Small intestine (tissue), 7 donors: Measurements from ENCODE around the gene LRRC3C. TPM values are rescaled to one million over a fixed set of nuclear protein-coding genes. Genes with fewer than 3 reads are reported as not detected.

Source experiments
- DNase-seq, 2 donors: peaks; one replicate each; pipeline versions ENCODE4 v3.0.0 to v3.0.0-alpha.2; 2013
- FAIRE-seq: peaks from 2 replicates; lab custom pipeline; 2012; peaks lifted over from hg19 to GRCh38; lab: Jason Lieb, UNC
- H3K27ac ChIP-seq, 3 donors: one replicate each; pipeline ENCODE4 v1.5.1; 2013; ENCODE audit warnings: low read length in 2 of 3, mild to moderate bottlenecking in 2 of 3, control low read depth in 1 of 3, inconsistent platforms in 1 of 3, low read depth in 1 of 3, moderate library complexity in 1 of 3
- H3K27me3 ChIP-seq, 3 donors: one replicate each; pipeline ENCODE4 v1.6.1; 2013; ENCODE audit warnings: low read length in 3 of 3, inconsistent platforms in 1 of 3; ENCODE audit not compliant: control insufficient read depth in 3 of 3, insufficient read depth in 3 of 3
- H3K36me3 ChIP-seq, 3 donors: one replicate each; pipeline ENCODE4 v1.6.1; 2013; ENCODE audit warnings: low read length in 3 of 3, inconsistent platforms in 1 of 3, low read depth in 1 of 3, mild to moderate bottlenecking in 1 of 3, moderate library complexity in 1 of 3; ENCODE audit not compliant: control insufficient read depth in 3 of 3, insufficient read depth in 2 of 3
- H3K4me1 ChIP-seq, 3 donors: one replicate each; pipeline ENCODE4 v1.6.1; 2013; ENCODE audit warnings: low read length in 2 of 3, inconsistent platforms in 1 of 3, low read depth in 1 of 3, mild to moderate bottlenecking in 1 of 3, moderate library complexity in 1 of 3; ENCODE audit not compliant: control insufficient read depth in 3 of 3, insufficient read depth in 2 of 3
- H3K4me3 ChIP-seq, 3 donors: one replicate each; pipeline ENCODE4 v1.5.1; 2013; ENCODE audit warnings: low read length in 3 of 3, control low read depth in 1 of 3, inconsistent platforms in 1 of 3, low read depth in 1 of 3, mild to moderate bottlenecking in 1 of 3, moderate library complexity in 1 of 3
- H3K9me3 ChIP-seq, 2 donors: one replicate each; pipeline ENCODE4 v1.6.1; 2013; ENCODE audit warnings: low read depth in 1 of 2, low read length in 1 of 2; ENCODE audit not compliant: control insufficient read depth in 2 of 2, insufficient read depth in 1 of 2
- WGBS, 3 donors: extraction: QIAGEN DNeasy Blood & Tissue Kit; methylation state at CpG; one replicate each; pipeline ENCODE4 v1.1.7; 2013; 5-methylcytosine and 5-hydroxymethylcytosine counted together
- polyA plus RNA-seq, 4 donors: library from polyadenylated mRNA; stranded (reverse) in 3 of 4; unstranded in 1 of 4; fragments of 200-250 nt in 3 of 4; fragments of 120-200 nt in 1 of 4; gene quantifications; one replicate each; pipeline versions ENCODE4 v1.2.1 to v1.2.3, GENCODE V29; 2013
- donor health status: healthy with polysubstance abuse.
- donor health status: control.
- donor health status: control.
- donor health status: Bipolar disorder and iron deficiency.
- donor health status: healthy.

Gene LRRC3C
- polyA plus RNA-seq, 4 donors: 0.10 TPM; not detected in 3

DNA sequence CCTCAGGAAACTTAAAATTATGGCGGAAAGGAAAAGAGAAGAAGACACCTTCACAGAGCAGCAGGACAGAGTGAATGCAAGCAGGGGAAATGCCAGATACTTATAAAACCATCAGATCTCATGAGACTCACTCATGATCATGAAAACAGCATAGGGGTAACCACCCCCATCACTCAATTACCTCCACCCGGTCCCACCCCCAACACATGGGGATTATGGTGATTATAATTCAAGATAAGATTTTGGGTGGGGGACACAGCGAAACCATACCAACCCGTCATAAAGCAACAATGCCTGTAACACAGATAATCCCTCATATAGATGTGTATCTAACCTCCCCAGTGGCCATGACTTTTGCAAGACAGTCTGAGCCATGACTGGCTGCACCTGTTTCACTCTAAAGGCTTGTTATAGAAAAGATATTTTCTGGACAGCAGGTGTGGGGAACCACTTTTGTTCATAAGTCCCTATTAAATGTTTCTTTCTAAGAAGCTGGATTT lies 28.2 kb downstream of the LRRC3C start:
- Histone ChIP-seq H3K27ac (no peak overlapping the region), H3K4me1 (peaks cover 0 to 15% (median 3%) of the 10 kb centered on the region in 3 donors), H3K27me3 (no peaks in the 10 kb centered on the region), H3K4me3 (no peak overlapping the region), H3K9me3 (no peaks in the 10 kb centered on the region), H3K36me3 (no peaks in the 10 kb centered on the region)
- 44 to 69% (median 66%) methylated on average over 4 of the region's 4 CpGs for WGBS, 3 donors
- DNase-seq: no peak
- no peak for FAIRE-seq

- WGBS, 3 donors: 41 to 56% (median 43%) methylated on average over 6 to 8 of the region's 8 CpGs
- Histone ChIP-seq H3K36me3 (no peaks in the 10 kb centered on the region), H3K4me3 (no peak overlapping the region), H3K4me1 (peaks cover 0 to 6% (median 3%) of the 10 kb centered on the region in 3 donors), H3K9me3 (no peaks in the 10 kb centered on the region), H3K27me3 (no peaks in the 10 kb centered on the region), H3K27ac (no peak overlapping the region)
- FAIRE-seq: no peak
- peak in 1 of 2 donors; percentile 35 for DNase-seq
Measured at GRCh38 chr17:39960524-39961041, 33.1 kb downstream of the LRRC3C start.

GRCh38 chr17:39962642-39963220 lies 35.2 kb downstream of the LRRC3C start, which contains the start of gene GSDMA:
GSDMA (plus strand) TSS chr17:39963004; CDS start chr17:39965688, 2,684 bp downstream.
- Histone ChIP-seq H3K9me3 (no peaks in the 10 kb centered on the region), H3K27me3 (peaks cover 0 to 3% (median 0%) of the 10 kb centered on the region in 3 donors), H3K4me3 (no peak within 1 kb of the TSS), H3K27ac (peak within 1 kb of the TSS in 1 of 3 donors; percentile 1), H3K4me1 (peaks cover 0 to 6% (median 3%) of the 10 kb centered on the region in 3 donors), H3K36me3 (no peaks in the 10 kb centered on the region)
- FAIRE-seq: no peak
- no peak for DNase-seq
- 47 to 56% (median 52%) methylated on average over 6 of the region's 6 CpGs for WGBS, 3 donors

DNA sequence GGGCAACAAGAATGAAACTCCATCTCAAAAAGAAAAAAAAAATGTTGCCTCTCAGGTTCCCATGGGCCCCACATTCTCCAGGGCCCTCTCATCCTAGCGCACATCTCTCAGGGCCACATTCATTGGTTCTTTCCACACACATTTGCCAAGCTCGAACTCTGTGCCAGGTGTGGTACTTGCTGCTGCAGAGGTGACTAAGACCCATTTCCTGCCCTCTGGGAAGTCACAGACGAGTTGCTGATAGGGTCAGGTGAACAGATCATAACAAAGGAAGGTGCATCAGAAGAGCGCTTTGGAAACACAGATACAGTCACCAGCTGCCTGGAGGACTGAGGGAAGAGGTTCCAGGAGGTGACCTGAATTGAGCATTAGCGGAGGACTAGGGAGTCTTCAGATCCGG lies 36.3 kb downstream of the LRRC3C start:
- H3K27ac ChIP-seq: no peak overlapping the region
- 27 to 54% (median 34%) methylated on average over 6 of the region's 6 CpGs for WGBS, 3 donors
- H3K36me3 ChIP-seq: no peaks in the 10 kb centered on the region
- DNase-seq: peak in 1 of 2 donors; percentile 50
- peaks cover 0 to 11% (median 3%) of the 10 kb centered on the region in 3 donors for H3K4me1 ChIP-seq
- H3K27me3 ChIP-seq: peaks cover 0 to 3% (median 0%) of the 10 kb centered on the region in 3 donors
- no peak for FAIRE-seq
- H3K4me3 ChIP-seq: no peak overlapping the region
- no peaks in the 10 kb centered on the region for H3K9me3 ChIP-seq

- H3K9me3 ChIP-seq: no peaks in the 10 kb centered on the region
- no peak for DNase-seq
- H3K27ac ChIP-seq: no peak overlapping the region
- H3K4me3 ChIP-seq: no peak overlapping the region
- H3K4me1 ChIP-seq: peaks cover 0 to 20% (median 3%) of the 10 kb centered on the region in 3 donors
- WGBS, 3 donors: 67 to 83% (median 82%) methylated on average over 8 of the region's 8 CpGs
- H3K36me3 ChIP-seq: no peaks in the 10 kb centered on the region
- peaks cover 0 to 3% (median 0%) of the 10 kb centered on the region in 3 donors for H3K27me3 ChIP-seq
- no peak for FAIRE-seq
Measured at GRCh38 chr17:39965017-39965699, 37.6 kb downstream of the LRRC3C start.

DNA sequence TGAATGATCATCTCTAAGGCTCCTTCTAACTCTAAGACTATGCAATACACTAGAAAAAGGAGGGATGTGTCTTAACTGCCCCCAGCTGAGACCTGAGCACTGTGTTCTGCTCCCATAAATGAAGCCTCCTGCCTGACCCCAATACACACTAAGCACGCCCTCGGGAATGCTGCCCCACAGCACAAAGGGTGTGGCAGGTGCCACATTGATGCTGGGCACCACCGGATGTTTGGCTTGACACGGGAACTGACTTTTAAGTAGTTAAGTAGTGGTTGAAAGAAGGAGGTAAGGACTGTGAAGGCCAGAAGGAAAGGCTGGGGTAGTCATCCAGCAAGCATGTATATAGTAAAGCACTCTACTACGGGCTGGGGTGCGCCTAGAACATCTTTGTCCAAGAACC lies 39.2 kb downstream of the LRRC3C start:
- no peak overlapping the region for H3K27ac ChIP-seq
- peaks cover 0 to 3% (median 0%) of the 10 kb centered on the region in 3 donors for H3K27me3 ChIP-seq
- H3K36me3 ChIP-seq: no peaks in the 10 kb centered on the region
- FAIRE-seq: no peak
- H3K9me3 ChIP-seq: no peaks in the 10 kb centered on the region
- WGBS, 3 donors: 59 to 80% (median 79%) methylated on average over 6 of the region's 6 CpGs
- DNase-seq: no peak
- peaks cover 0 to 25% (median 0%) of the 10 kb centered on the region in 3 donors for H3K4me1 ChIP-seq
- H3K4me3 ChIP-seq: no peak overlapping the region

- peaks cover 0 to 3% (median 0%) of the 10 kb centered on the region in 3 donors for H3K27me3 ChIP-seq
- 50 to 72% (median 57%) methylated on average over 2 of the region's 2 CpGs for whole genome bisulfite sequencing, 3 donors
- peaks cover 0 to 25% (median 0%) of the 10 kb centered on the region in 3 donors for H3K4me1 ChIP-seq
- DNase-seq: peak; percentile 26 to 30
- H3K36me3 ChIP-seq: no peaks in the 10 kb centered on the region
- no peak overlapping the region for H3K4me3 ChIP-seq
- no peak for FAIRE-seq
- H3K9me3 ChIP-seq: no peaks in the 10 kb centered on the region
- peak overlapping the region in 1 of 3 donors; percentile 16 for H3K27ac ChIP-seq
Measured at GRCh38 chr17:39968761-39969160, 41.2 kb downstream of the LRRC3C start.

DNA sequence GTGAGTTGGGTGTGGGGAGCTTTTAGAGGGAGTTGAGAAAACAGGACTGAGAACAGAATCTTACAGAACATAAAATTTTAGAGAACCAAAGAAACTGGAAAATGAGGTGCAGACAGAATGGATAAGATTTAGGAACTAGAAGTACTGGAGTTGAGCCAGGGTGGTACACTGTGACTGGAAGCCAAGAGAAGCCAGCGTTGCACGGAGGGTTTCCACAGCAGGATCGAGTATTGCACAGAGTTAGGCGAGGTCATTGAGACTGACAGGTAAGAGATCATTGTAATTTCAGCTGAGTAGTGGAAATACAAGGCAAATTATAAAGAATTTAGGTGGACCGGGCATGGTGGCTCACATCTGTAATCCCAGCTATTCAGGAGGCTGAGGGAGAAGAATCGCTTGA lies 41.8 kb downstream of the LRRC3C start:
- Histone ChIP-seq H3K36me3 (no peaks in the 10 kb centered on the region), H3K9me3 (no peaks in the 10 kb centered on the region), H3K27ac (no peak overlapping the region), H3K4me3 (no peak overlapping the region), H3K27me3 (peaks cover 0 to 3% (median 0%) of the 10 kb centered on the region in 3 donors), H3K4me1 (peaks cover 0 to 25% (median 0%) of the 10 kb centered on the region in 3 donors)
- DNase-seq: no peak
- 76 to 84% (median 82%) methylated on average over 6 of the region's 6 CpGs for WGBS, 3 donors
- FAIRE-seq: no peak
